ENCODE results near the gene CALN1.

Gene CALN1

GRCh38 chr7:72272479-72272878, 139.7 kb downstream of the CALN1 start:
- no peak overlapping the region for H3K27ac ChIP-seq
- no peak for TF ChIP-seq ZFX (IDR thresholded peaks at IDR 0.05)
- no peak for TF ChIP-seq CTCF (conservative IDR thresholded peaks at IDR 0.05)

DNA sequence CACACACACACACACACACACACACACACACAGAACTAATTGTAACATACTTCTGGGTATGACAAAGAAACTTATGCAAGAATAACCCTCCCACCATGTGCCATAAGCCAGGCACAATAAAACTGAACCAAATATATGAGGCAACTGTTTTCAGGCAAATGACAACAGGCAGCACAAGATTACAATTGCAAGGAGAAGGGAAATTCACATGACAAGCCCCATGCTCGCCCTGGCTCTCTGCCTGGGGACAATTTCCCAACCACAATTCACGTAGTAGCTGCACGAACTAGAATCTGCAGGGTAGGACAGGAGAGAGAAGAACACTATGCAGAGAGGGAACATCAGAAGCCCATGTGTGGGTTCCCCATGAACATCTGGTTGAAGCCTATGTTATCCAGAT, 143.3 kb downstream of the CALN1 start:
- TF ChIP-seq ZFX (IDR thresholded peaks at IDR 0.05): no peak
- TF ChIP-seq CTCF (conservative IDR thresholded peaks at IDR 0.05): no peak
- H3K27ac ChIP-seq: no peak overlapping the region

DNA sequence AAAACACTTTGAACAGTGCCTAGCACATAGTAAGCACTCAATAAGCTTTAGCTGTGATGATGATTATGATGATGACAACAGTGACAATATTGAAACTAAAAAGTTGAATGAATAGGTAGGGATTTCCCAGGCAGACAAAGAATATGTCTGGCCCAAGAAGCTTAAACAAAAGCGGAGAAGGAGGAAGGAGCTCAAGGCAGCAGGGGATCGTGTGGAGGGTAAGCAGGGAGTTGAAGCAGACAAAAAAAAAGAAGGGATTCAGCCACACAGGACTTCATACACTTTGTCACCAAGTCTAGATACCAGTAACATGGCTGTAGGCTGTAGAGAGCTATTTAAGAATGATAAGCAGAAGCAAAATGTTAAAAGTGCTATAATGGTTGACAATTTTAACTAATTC, 144.0 kb downstream of the CALN1 start:
- no peak for TF ChIP-seq CTCF (conservative IDR thresholded peaks at IDR 0.05)
- TF ChIP-seq ZFX (IDR thresholded peaks at IDR 0.05): no peak

GRCh38 chr7:72267291-72267800, 144.8 kb downstream of the CALN1 start:
- TF ChIP-seq ZFX (IDR thresholded peaks at IDR 0.05) (no peak), CTCF (conservative IDR thresholded peaks at IDR 0.05) (no peak)
- H3K27ac ChIP-seq: no peak overlapping the region

More for the DNA sequence above, 144.0 kb downstream of the CALN1 start:
- no peak overlapping the region for H3K27ac ChIP-seq

DNA sequence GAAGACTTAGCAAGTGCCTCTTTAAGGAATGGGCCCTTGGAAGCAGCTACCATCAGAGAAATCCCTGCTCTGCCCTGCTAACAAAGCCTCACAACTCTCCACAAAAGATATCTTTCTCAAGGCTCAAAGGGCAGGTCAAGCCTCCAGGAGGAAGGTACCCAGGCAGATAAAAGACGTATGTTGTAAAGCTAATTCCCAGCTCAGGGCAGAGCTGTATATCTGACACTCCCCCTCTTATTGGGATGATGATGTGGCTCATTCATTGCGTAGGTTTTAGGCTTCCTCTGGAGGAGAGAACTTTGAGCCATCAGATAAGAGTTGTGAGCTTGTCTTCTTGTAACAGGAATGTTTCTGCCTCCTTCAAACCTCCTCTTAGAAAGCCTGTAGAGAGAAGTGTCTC, 145.4 kb downstream of the CALN1 start:
- TF ChIP-seq CTCF (conservative IDR thresholded peaks at IDR 0.05) (no peak), ZFX (IDR thresholded peaks at IDR 0.05) (no peak)

GRCh38 chr7:72265071-72265904, 146.8 kb downstream of the CALN1 start:
- H3K27ac ChIP-seq: no peak overlapping the region
- TF ChIP-seq CTCF (conservative IDR thresholded peaks at IDR 0.05) (no peak), ZFX (IDR thresholded peaks at IDR 0.05) (no peak)

More for the DNA sequence above, 145.4 kb downstream of the CALN1 start:
- no peak overlapping the region for H3K27ac ChIP-seq

DNA sequence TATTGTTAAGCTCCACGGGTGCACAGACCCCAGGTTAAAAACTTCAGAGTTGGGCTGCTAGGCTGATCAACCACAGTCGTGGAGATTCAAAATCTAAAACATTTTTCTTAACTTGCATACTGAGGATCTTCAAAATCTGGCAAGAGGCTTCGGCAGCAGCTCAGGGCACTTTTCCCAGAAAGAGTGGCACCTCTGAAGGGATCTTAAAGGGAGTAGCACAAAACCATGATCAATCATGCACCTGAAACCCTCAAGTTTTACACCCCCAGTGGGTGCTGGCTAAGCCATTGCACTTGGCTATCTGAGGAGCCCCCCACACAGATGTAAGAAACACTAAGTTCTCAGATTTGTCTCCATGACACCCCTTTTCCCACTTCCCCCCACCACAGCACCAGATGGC, 151.7 kb downstream of the CALN1 start:
- no peak overlapping the region for H3K27ac ChIP-seq
- TF ChIP-seq ZFX (IDR thresholded peaks at IDR 0.05) (no peak), CTCF (conservative IDR thresholded peaks at IDR 0.05) (no peak)
